ENCODE data around the gene BCAS3.
"Not testable (repeated sequence)": the region's sequence is repeated elsewhere in the genome, so short reads cannot be mapped to it uniquely, and the experiment has no call there.

BCAS3 gene

GRCh38 chr17:61135782-61136181 is 458.1 kb downstream of the BCAS3 start:
- no peak for DNase-seq

DNA sequence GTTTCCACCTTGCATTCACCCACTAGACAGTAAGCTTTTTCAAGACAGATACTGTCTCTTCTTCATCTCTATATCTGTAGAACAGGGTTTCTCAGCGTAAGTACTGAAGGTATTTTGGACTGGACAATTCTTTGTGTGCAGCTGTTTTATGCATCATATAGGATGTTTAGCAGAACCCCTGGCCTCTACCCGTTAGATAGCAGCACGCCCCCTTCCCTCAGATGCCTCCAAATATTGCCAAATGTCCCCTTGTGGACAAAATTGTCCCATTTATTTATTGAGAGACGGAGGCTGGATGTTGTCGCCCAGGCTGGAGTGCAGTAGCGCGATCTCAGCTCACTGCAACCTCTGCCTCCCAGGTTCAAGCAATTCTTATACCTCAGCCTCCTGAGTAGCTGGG is 458.6 kb downstream of the BCAS3 start:
- no peak for DNase-seq

GRCh38 chr17:61139219-61139618 is 461.6 kb downstream of the BCAS3 start:
- peak; percentile 22 to 32 for DNase-seq

DNA sequence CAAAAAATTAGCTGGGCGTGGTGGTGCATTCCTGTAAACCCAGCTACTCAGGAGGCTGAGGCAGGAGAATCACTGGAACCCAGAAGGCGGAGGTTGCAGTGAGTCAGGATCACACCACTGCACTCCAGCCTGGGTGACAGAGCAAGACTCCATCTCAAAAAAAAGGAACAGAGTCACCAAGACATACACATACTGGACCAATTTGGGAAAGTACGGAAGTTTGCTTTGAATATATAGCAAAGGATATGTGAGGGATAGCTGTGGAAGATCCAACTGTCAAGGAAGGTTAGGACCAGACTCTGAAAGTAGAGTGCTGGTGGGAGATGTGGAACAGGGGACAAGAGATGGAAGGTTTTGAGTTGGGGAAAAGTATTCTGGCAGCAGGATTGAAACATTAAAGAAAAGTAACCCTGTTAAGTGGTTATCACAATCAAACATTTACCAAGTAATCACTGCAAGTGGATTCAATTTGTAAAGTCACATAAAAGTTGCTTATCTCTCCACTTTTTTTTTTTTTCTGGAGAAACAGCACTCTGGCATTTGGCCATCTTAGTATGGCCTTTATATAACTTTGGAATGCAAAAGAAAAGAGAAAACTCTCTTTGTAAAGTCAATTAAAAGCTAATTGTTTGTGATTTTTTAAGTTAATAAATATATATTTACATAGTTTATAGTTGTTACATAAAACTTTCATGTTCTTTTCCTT is 462.6 kb downstream of the BCAS3 start:
- DNase-seq: no peak

- DNase-seq: no peak
Observed at GRCh38 chr17:61143026-61143425, 465.4 kb downstream of the BCAS3 start.

DNA sequence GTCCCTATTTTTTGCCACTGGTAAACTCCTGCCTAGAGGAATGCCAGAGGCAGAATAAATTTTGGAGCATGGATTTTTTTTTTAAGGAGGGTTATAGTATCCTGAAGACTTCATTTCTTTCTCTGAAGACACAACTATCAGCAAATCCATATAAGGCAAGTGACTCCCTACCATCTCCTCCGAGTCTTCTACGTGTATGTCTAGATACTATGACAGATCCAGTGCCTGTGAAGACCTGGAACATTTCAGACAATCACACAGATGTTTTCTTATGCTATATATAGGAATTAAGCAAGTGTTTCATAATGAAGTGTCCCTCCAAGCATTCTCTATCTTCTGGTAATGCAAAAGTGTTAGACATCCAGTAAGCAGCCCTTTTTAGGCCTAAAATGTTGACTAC is 466.5 kb downstream of the BCAS3 start:
- no peak for DNase-seq

GRCh38 chr17:61144617-61145564 is 467.2 kb downstream of the BCAS3 start:
- no peak for DNase-seq

DNA sequence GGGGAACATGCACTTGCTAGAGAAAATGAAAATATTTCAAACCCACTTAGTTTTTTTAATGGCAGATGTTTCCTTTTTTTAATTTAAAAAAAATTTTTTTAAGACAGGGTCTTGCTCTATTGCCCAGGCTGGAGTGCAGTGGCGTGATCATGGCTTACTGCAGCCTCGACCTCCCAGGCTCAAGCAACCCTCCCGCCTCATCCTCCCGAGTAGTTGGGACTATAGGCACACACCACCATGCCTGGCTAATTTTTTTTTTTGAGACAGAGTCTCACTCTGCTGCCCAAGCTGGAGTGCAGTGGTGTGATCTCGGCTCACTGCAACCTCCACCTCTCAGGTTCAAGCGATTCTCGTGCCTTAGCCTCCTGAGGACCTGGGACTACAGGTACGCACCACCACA is 469.2 kb downstream of the BCAS3 start:
- DNase-seq: not testable (repeated sequence)

GRCh38 chr17:61149106-61149825 is 471.6 kb downstream of the BCAS3 start:
- DNase-seq: no peak

DNA sequence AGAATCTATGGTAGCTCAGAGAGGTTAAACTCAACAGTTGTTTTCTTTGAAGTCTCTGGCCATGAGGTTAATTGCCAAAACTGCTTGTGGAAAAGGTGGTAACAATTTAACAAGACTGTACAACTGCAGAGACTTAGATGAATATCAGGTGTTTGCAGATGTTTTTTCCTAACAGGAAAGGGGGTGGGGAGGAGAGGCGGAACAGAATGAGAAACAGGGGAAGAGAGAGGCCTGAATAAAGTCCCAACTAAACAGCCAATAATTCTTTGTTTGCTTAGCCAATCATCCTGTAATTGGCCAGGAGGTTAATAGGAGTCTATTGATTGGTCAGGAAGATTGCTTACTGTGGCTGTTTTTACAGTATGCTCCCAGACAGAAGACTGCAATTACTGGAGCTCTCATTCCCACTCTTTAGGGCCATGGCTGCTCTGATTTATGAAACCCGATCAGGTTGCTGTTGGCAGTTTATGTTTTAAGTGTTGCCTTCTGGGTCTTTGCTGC is 472.3 kb downstream of the BCAS3 start:
- DNase-seq: no peak

DNA sequence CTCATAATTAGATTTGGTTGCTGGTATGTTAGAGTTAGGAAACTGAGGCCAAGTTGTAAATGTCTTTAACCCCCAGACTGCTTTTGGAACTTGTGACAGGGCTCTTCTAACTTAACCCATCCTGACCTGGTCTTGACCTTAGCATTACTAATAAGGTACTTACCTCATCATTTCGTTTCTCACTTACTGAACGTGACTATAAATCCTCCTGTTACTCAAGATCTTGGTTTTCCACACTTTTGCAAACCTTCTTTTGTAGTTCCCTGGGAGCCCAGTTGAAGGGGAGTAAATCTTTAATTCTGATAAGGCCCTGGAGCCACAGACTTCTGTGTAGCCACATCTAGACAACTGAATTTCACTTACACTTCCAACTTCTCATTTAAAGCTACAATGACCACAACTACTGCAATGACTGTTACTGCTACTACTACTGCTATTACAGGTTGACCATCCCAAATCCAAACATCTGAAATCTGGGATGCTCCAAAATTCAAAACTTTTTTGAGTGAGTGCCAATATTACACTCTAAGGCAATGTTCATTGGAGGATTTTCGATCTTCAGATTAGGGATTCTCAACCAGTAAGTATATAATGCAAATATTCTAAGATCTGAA is 473.1 kb downstream of the BCAS3 start:
- no peak for DNase-seq

DNA sequence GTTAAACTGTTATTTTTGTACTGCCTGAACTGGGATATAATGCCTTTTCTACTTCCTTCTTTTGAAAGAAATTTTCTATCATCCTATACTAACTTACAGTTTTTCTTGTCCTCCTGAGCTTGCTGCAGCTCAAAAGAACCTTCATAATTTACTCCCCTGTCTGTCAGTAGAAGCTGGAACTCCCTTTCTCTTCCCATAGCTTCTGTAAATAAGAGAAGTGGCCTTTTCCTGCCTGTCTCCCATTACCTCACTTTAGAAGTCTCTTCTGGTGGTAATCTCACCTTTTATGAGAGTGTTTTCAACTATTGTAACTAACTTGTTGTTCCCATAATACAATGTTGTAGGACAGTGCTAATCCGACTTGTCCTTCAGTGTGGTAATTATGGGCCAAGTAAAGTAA is 475.2 kb downstream of the BCAS3 start:
- DNase-seq: no peak

GRCh38 chr17:61155590-61156237 is 478.1 kb downstream of the BCAS3 start:
- DNase-seq: no peak

GRCh38 chr17:61157246-61157886 is 479.7 kb downstream of the BCAS3 start:
- DNase-seq: no peak

- DNase-seq: no peak
Observed at GRCh38 chr17:61158376-61158775, 480.7 kb downstream of the BCAS3 start.

DNA sequence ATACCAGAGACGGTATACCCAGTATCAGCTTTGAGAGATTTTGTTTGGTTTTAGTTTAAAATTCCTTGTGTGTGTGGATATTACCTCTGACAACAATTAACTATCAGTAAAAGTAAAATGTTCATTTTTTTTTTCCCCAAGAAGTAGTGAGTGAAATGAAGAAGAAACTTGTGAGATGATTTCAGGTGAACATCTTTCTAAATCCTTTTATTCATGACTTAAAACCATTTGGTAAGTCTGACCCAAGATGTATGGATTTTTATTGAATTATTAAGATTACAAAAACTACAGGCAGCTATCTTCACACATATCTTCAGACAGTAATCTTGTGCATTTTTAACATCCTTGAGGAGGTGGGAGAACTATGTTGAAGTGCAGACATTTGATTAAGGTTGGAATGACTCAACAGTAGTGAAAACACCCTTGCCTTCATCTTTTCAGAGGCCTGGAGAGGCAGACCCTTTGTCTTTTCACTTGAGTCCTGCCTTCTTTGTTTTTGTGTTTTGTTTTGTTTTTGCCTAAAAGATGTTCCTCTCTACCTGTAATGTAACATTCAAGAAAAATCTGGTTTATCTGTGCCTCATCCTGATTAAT is 481.7 kb downstream of the BCAS3 start:
- DNase-seq: no peak

GRCh38 chr17:61160204-61160603 is 482.6 kb downstream of the BCAS3 start:
- DNase-seq: no peak

DNA sequence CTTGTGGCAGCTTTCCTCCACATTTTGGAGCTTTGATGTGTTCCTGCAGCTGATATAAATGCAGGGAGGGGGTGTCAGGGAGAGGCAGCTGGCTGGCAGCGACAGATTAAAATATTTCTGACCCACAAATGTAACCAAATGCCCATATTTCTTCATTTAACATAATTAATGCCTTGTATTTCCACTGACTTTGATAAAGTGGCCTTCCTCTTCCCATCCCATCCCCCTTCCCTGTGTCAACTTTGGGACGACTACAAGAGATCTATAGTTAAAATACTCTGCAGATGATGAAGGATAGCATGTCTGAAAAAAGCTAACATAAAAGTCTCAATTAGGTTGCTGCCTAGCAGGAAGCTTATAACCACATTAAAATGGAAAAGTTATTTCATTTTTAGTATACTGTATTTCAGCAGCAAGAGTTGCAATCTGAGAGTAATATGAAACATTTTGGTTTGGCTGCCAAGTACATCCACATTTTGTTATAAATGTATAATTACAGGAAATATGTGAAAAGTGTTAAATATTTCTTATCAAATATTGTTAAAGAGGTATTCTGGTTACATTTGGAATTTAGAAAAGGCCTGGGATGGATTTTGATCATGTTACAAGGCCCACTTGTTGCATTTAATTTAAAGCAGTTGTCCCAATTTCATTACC is 483.3 kb downstream of the BCAS3 start:
- no peak for DNase-seq

- no peak for DNase-seq
Observed at GRCh38 chr17:61161615-61162134, 484.0 kb downstream of the BCAS3 start.

DNA sequence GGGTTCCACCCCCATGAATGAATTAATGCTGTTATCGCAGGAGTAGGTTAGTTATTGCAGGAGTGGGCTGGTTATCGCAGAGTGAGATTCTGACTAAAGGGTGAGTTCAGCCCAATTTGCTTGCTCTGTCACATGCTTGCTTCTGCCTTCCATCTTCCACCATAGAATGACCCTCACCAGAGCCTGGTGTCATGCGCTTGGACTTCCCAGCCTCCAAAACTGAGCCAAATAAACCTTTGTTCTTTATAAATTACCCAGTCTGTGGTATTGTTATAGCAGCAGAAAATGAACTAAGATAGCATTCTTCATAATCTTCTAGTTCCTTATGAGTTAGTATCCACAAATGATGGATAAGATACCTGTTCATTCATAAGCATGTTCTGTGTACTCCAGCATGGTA is 486.9 kb downstream of the BCAS3 start:
- no peak for DNase-seq

- no peak for DNase-seq
Observed at GRCh38 chr17:61167075-61167474, 489.4 kb downstream of the BCAS3 start.

Data from activated CD4-positive, alpha-beta T cell treated with anti-CD3 and anti-CD28 coated beads, Interleukin-2, amount 50 U/mL, for 4 hours (primary cell).